A549 (cell line): ENCODE data around the gene MYEOV.

Experiments
- CHD4 ChIP-seq: fragments of 200-600 bp; sonication (generic); IDR thresholded peaks from 2 replicates; pipeline ENCODE4 v1.6.1; 2016; ENCODE audit warnings: antibody characterized with exemption, mild to moderate bottlenecking, borderline replicate concordance
- CTCF ChIP-seq: fragments of >200 bp; sonication (Bioruptor Twin); formaldehyde crosslinking; IDR thresholded peaks from 3 replicates; pipeline ENCODE4 v1.5.1; 2016
- EHMT2 ChIP-seq: fragments of 200-600 bp; sonication (generic); IDR thresholded peaks from 2 replicates; pipeline ENCODE4 v1.6.1; 2016; ENCODE audit warnings: antibody characterized with exemption, low read depth, mild to moderate bottlenecking, moderate library complexity
- ELK1 ChIP-seq: fragments of 150-350 bp; IDR thresholded peaks from 2 replicates; pipeline ENCODE4 v1.6.1; 2014; ENCODE audit warnings: low read depth, mild to moderate bottlenecking, low read length
- FOXS1 ChIP-seq: fragments of 250-450 bp; sonication (Bioruptor Pico); IDR thresholded peaks from 2 replicates; pipeline ENCODE4 v1.5.0; 2020; ENCODE audit warnings: mild to moderate bottlenecking, moderate library complexity
- HDAC2 ChIP-seq: fragments of 200-600 bp; sonication (generic); IDR thresholded peaks from 2 replicates; pipeline ENCODE4 v1.6.1; 2016
- HOXB13 ChIP-seq: fragments of 250-450 bp; sonication (Bioruptor Pico); IDR thresholded peaks from 2 replicates; pipeline ENCODE4 v1.5.0; 2020; ENCODE audit warnings: low read depth, mild to moderate bottlenecking, moderate library complexity
- MAZ ChIP-seq: fragments of 150-350 bp; IDR thresholded peaks from 2 replicates; pipeline ENCODE4 v1.6.1; 2014; ENCODE audit warnings: antibody characterized with exemption, low read depth, low read length, borderline replicate concordance
- NPAS2 ChIP-seq: fragments of 250-450 bp; sonication (Bioruptor Pico); IDR thresholded peaks from 2 replicates; pipeline ENCODE4 v1.8.0; 2022; ENCODE audit warnings: mild to moderate bottlenecking, moderate library complexity, borderline replicate concordance
- POLR2A ChIP-seq: IDR thresholded peaks from 2 replicates; pipeline ENCODE4 v1.6.1; 2012; ENCODE audit warnings: mild to moderate bottlenecking, low read length
- RAD21 ChIP-seq, 2 experiments: fragments of >200 bp in 1 of 2; sonication (Bioruptor Twin) in 1 of 2; formaldehyde crosslinking in 1 of 2; IDR thresholded peaks in 1 of 2; conservative IDR thresholded peaks in 1 of 2; 2 replicates in 1 of 2; 3 replicates in 1 of 2; pipeline ENCODE4 v1.6.1; 2012 to 2018; ENCODE audit warnings: inconsistent platforms in 1 of 2
- REST ChIP-seq: fragments of 200-600 bp; sonication (generic); IDR thresholded peaks from 2 replicates; pipeline ENCODE4 v1.6.1; 2016; ENCODE audit warnings: antibody characterized with exemption, mild to moderate bottlenecking, moderate library complexity

GRCh38 chr11:69295079-69295994, 1.4 kb downstream of the MYEOV start:
- TF ChIP-seq MAZ (no peak), HDAC2 (no peak), POLR2A (0 out of 2 replicates have a peak, but pooled peaks have one; percentile 10), CTCF (no peak), CHD4 (no peak), FOXS1 (CRISPR knock-in tag) (no peak), REST (no peak), RAD21 (conservative IDR thresholded peaks at IDR 0.05 in 1 of 2, IDR thresholded peaks at IDR 0.05 in 1 of 2) (peak in 1 of 2 experiments; percentile 20; a peak in 3 of 5 replicates), ELK1 (no peak), EHMT2 (no peak), HOXB13 (CRISPR knock-in tag) (no peak), NPAS2 (no peak)
